K562 treated with DMSO at 1 percent for 12 hours (cell line): Measurements from ENCODE around the gene LMLN. TPM values are rescaled to one million over a fixed set of nuclear protein-coding genes. Genes with fewer than 3 reads are reported as not detected.

ENCODE experiments used
- total RNA-seq: library from RNA; unstranded; fragments of 300-600 nt; gene quantifications from 2 replicates; pipeline ENCODE4 v1.2.3, GENCODE V29; 2022; ENCODE audit not compliant: insufficient read depth

Gene LMLN
- total RNA-seq, result 1.1 and 4.8 TPM in 2 replicates

DNA sequence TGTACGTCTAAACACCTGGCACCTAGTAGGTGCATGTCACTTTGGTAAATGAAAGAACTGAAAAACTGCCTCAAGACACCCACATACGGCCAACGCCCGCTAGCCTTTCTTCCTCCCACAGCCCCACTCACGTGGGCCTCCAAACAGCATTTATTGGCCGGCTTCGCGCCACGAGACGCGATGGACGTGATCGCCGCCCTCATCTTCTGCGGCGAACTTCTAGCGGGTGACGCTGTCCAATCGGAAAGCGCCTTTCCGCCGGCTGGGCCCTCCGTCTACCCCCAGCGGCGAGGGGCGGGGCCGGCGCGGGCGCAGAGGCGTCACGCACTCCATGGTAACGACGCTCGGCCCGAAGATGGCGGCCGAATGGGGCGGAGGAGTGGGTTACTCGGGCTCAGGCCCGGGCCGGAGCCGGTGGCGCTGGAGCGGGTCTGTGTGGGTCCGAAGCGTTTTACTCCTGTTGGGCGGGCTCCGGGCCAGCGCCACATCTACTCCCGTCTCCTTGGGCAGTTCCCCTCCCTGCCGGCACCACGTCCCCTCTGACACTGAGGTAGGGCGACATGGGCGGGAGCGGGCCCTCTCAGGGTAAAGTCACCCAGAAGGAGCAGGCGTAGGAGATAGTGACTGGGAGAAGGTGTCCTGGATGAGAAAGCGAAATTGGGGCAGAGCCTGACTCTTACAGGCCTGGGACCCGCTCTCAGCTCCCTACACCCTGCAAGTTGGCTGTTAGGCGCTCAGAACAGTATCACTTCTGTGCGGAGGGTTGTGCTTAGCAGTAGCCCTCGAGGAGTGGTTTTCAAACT, at the start of gene LMLN:
Gene LMLN (plus strand): TSS at position 327 of the 803 bp plus-strand sequence. CDS start 29 bp downstream, at position 356.

DNA sequence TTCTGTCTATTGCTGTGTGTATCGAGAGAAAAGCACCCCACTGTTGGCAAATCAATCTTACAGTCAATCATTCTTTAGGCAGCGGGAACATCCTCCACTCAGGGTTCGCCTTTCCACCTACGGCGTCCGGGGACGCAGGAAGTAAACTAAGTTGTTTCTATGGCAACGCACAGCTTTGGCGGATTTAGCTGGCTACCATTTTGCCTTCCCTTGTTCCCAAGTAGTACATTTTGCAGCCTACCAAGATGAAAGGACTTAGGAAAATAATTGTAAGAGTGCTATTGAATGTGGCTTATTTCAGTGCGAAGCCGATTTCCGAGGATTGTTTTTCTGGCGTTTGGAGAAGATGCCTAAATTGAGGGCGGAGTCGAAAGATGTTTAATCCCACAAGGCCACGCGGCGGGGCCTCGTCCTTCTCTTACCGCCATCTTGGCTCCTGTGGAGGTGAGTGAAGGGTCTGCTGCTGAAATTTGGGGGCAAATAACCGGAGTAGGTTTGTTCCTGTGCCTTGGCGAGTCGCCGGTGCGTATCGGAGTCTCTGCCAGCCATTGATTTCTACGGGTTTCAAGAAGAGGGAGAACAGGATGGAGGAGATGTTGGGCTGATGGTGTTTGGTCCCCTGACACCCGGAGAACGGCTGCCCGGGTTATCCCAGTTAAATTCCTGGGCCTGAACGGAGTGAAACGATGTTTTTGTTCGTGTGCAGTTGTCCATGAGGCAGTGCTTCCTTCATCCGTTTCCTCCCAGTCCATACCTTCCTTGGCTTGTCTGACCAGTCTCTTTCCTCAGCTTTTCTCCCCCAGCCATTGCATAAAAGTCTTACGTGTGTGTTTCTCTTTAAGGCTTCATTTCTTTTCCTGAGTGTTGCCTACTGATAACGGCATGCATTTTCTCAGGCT, 10.0 kb upstream of the LMLN start, which contains the start of gene RPL35A:
Gene RPL35A (plus strand): TSS at position 413 of the 899 bp plus-strand sequence. CDS start 778 bp downstream, outside the sequence.

Other genes with a start within 250 kb of the LMLN start
- 17.4 and 40.1 TPM in 2 replicates for gene RUBCN, start 223.3 kb upstream of the LMLN start, total RNA-seq
- 12.0 and 37.8 TPM in 2 replicates for gene FYTTD1, start 210.3 kb upstream of the LMLN start, total RNA-seq
- 15.5 and 29.5 TPM in 2 replicates for gene LRCH3, start 169.0 kb upstream of the LMLN start, total RNA-seq
- 2,251 and 3,147 TPM in 2 replicates for gene RPL35A, start 10.0 kb upstream of the LMLN start, total RNA-seq